ENCODE measurements around the gene LHFPL6. TPM values are rescaled to one million over a fixed set of nuclear protein-coding genes. Genes with fewer than 3 reads are reported as not detected.

Gene LHFPL6
- 6.3 to 8.8 TPM (median 6.5 TPM) in 5 replicates for total RNA-seq (2022; extraction: Qiagen RNA extraction)

DNA sequence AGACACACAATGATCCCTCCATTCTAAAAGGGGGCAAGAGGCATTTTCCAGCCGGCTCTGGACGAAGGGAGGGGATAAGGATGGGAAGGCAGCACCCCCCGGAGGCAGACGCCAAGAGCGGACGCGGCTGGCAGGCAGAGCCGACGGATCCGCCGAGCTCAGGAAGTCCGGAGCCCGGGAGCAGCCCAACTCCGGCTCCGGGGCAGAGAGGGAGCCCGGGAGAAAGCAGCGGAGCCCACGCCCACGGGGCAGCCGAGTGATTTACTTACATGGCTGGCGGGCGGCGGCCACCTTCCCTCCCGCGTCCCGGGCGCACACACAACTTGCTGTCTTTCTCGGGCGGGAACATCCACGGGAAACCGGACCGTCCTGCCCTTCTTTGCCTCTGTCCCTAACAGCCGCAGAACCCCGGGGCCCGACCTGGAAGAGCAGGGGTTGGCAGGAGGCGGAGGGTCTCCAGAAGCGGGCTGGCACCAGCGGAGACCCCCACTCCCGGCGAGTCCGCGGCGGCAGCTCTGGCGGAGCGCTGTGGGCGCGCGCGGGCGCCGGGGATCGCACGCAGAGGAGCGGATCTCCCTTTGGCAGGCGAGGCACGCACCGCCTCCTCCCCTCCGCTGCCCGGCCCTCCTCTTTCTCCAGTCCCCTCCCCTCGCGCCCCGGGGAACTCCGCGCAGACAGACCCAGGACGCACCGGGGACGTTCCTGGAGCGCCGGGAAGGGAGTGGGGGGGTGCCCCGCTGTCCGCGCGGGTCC, at the start of gene LHFPL6:
Gene LHFPL6, minus strand, starts transcription at position 580 of the 753 bp plus-strand sequence.

Other genes with a start within 250 kb of the LHFPL6 start
- 3.8 to 7.2 TPM (median 5.3 TPM) in 5 replicates for gene COG6, start 52.5 kb upstream of the LHFPL6 start, total RNA-seq (2022; extraction: Qiagen RNA extraction)

Data from A549 treated with Hydrocortisone at 1 μM for 4 hours (cell line).